ENCODE measurements around the gene PLRG1.

PLRG1 gene

DNA sequence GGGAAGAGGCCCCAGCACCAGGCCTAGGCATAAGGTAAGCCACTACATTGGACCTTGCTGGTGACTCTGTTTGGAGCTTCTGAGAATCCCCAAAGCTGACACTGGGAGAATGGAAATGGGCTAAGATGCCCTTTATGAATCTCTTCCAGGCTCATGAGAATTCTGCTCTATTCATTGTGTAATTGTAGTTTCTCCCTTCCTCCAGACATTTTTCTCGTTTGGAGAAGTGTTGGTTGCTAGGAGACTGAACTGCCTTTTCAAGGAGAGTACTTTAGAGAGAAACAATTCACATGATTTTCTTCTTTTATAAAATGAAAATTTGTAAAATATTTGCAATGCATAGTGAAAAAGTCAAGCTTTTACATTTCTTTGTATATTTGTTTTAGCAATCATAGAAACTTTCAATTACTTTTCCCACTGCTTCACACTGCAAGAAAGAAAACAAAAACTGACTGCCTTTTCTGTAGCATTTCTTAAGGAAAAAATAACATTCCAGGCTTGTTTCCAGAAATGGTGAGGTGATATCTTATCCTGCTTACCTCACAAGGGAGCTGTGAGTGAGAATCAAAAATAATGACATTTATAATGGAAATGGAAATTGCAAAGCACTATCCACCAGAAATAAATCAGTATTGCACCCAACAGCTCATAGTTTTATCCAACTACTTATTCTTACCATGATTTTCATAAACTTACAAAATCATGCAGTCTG, 33.7 kb downstream of the PLRG1 start:
- DNase-seq: no peak

DNA sequence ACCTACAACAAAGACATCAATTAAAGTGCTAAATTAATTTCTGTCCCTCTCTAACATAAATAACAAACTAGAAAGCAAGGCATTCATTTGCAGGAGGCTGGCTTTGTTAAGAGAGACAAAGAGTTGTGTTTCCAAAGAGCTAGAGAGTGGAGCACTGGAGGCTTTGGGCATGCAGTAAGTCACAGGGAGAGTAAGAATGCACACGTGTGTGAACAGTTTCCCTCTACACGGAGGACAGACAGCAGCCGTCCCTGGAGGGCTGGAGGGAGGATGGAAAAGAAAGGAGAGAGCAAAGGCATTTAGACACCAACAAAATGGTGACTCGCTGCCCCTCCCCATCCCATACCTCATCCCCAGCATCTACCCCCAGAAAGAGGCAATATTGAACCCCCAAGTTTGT, 38.2 kb downstream of the PLRG1 start:
- no peak for DNase-seq

DNA sequence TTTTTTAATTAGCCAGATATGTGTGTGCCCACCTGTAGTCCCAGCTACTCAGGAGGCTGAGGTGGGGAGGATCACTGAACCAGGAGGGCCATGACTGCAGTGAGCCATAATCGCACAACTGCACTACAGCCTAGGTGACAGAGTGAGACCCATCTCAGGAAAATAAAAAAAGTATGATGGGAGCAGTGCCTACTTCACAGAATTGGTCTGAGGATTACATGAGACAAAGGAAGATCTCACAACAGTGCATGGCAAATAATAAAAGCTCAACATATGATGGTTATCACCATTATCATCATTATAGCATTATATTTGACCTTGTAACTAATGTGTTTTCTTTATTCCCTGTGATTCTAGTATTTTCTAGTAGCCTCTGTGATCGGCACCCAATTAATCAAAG, 38.7 kb downstream of the PLRG1 start:
- no peak for DNase-seq

DNA sequence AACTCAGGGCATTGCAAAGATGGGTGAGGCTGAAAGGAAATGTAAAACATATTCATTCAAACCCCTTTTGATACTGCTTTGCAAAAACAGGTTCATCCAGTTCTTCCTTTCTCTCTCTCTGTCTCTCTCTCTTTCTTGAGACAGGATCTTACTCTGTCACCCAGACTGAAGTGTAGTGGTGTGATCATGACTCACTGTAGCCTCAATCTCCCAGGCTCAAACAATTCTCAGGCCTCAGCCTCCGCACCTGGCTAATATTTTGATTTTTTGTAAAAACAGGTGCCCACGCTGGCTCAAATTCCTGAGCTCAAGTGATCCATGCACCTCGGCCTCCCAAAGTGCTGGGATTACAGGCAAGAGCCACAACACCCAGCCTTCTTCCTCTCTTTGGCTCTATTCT, 43.0 kb downstream of the PLRG1 start:
- no peak for DNase-seq

DNA sequence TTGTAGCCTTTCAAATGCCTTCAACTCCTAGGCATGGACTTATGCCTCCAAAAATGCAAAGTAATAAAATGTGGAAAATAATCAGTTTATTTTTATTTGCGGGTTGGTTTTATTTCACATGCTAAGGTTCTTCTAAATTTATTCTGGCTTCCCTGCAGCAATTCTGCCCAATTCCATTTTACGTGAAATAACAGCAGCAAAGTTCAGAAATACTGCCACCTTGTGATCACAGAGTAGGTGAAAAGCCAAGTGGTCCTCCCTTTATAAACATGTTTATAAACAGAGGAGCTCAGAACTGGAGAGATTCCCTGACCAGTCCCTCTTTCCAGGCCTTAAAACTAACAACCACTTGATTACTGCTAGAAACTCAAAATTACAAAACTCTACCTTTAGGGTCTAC, 43.9 kb downstream of the PLRG1 start:
- no peak for DNase-seq

DNA sequence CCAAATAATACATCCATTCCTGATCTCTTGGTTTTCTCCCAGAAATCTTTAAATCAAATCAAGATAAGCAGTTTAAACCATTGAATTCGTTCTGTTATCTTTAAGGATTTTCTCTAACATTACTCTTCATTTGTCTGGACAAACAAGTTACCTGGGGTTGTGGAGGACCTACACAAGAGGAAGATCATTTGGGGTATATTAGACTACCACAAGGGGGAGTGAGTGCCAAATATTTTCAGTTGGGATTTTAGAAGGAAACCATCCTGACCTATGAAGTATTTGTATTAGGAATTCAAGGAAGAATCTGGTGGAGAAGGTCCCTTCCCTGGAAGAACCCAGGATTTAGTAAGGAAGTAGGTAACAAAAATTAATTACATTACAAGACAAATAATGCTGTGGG, 46.6 kb downstream of the PLRG1 start:
- DNase-seq: no peak

DNA sequence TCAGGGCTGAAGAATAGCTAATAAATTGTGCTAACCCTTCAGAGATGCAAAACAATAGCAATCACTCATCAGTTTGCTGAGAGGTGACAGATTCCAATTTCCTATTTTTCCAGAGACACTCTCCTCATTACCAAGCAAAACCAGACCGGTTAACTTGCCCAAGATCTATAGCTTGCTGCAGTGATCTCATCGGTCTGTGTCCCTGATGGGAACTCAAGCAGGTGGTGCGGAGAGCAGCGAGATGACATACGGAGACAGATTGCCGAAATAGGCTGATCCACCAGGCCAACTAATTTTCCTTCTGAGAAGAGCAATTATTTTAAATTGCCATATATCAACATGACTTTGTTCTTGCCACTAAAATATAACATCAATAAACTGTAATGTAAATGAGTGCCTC, 48.1 kb downstream of the PLRG1 start:
- DNase-seq: no peak

DNA sequence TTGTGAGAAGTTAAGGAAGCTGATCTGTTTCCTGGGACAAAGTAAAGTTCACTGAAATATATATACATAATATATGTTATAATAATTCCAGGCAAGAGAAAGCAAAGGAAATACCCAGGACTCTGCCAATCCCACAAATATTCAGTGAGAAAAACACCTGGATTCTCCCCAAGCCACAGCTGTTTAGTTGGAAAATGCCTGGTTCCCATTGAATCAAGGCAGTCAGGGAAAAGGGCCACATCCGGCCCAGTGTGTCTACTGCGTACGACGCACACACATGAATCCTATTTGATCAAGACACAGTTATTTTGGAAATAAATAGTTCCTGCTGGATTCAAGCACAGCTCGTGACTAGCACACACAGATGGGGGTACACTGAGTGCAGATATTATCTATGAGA, 52.3 kb downstream of the PLRG1 start:
- DNase-seq: no peak

DNA sequence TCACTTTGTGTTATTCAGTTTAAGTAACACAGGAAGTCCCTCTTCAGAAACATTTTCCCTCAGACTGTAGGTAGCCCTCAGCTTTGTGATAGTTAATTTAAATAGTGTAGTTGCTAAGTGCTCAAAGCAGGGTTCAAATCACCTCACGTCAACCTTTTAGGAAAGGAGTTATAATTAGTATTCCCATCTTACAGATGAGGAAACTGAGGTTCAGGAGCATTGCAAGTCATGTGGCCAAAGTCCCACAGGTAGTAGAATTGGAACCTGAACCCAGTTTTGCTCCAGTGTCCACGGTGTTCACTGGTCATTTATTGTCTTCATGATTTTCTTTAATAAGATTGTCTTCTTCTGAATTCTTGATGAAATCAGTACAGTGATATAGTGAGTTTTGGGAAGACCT, 54.3 kb downstream of the PLRG1 start:
- DNase-seq: no peak

DNA sequence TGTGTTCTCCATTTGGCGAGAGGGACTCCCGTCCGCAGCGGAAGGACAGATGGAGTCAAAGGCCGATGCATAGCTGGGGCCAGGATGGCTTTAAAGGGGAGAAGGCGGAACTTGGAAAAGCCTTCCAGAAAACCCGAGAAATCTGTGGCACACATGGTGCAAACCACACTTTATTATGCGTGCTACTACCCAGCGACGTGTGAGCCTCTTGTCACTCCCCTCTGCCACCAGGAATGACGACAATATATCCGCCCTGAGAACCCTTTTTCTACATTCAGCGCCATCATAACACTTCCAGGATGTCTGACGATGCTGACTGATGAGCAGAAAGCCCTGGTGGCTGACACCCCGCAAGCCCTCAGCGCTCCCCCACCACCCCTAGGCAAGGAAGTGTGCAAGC, 57.9 kb downstream of the PLRG1 start:
- no peak for DNase-seq

DNA sequence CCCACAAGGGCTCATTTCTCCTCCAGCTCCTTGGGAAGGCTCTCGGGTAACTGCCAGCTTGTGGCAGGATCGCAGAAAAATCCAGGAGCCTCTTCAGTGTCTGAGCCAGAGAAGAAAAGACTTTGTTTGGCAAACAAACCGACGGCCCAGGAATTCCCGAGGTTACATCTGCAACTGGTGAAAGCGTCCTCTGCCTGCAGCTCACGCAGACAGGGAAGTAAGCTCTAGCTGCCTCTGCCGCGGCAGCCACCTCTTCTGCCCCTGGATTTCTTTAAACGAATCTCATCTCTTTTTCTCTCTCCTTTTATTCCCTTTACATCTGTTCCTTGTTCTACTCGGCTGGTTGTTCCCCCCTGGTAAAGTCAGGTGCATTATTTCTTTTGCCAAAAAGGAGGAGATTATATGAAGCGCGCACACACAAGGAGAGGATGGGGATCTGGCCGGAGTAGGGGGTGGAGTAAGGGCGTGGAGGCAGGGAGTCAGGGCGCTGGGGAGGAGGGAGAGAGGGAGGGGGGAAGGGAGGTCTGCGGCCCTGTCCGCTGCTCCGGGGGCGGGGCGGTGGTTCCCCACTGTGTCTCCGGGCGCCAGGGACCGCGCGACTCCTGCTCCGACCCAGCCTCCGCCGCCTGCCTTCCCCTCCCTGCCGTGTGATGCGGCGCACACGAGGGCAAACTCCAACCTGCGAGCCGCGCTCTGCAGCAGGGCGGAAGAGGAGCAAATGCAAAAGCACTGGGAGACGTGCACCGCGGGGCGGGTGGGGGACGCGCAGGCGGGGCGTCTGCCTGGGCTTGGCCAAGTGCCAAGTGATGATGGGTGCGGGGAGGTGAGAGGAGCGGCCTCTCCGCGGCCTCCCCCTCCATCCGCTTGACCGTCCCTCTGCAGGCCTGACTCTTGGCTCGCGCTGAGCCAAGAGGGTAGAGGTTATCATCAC, 58.6 kb downstream of the PLRG1 start, which contains the start of gene DCHS2:
Gene DCHS2, minus strand, starts transcription at position 459 of the 931 bp plus-strand sequence. Its CDS starts 444 bp downstream, at position 15.
- peak; percentile 56 for DNase-seq

DNA sequence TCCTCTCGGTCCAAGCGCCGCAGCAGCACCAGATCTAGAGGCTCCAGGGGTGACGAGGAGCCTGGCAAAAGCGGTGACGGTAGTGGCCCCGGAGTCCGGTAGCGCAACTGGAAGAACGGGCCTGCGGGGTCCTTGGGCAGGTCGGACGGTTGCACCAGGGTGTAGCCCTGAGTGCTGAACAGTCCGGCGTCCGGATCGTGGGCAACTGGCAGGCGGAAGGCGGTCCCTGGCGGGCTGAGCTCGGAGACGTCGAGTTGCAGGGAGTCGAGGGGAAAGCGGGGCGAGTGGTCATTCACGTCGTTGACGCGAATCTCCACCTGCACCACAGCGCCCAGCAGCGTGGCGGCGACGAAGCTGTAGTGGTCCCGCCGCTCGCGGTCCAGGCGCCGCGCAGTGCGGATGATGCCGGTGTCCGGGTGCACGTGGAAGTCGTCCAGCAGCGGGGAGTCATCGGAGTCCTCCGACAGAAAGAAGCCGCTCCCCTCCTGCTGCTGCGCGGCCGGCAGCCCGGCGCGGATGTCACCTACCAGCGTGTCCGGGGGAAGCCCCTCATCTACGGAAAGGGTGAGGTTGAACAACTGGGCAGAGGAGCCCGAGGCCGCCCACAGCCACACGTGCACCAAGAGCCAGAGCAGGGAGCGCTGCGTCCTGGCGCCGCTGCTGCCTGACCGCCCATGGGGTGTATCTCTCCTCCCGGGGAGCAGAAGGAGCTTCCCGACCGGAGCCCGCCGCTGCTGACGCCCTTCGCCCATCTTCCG, 59.4 kb downstream of the PLRG1 start:
- peak; percentile 61 for DNase-seq

DNA sequence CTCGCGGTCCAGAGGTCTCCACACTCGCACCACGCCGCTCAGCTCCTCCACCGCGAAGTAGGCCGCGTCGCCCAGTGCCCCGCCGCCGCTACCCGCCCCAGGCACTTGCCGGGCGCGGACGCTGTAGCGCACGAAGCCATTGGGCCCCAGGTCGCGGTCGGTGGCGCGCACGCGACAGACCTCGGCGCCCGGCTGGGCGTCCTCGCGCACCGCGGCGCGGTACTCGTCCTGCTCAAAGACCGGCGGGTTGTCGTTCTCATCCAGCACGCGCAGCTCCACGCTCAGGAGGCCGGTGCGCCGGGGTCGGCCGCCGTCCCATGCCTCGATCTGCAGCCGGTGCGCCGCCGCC, 60.0 kb downstream of the PLRG1 start:
- DNase-seq: no peak

DNA sequence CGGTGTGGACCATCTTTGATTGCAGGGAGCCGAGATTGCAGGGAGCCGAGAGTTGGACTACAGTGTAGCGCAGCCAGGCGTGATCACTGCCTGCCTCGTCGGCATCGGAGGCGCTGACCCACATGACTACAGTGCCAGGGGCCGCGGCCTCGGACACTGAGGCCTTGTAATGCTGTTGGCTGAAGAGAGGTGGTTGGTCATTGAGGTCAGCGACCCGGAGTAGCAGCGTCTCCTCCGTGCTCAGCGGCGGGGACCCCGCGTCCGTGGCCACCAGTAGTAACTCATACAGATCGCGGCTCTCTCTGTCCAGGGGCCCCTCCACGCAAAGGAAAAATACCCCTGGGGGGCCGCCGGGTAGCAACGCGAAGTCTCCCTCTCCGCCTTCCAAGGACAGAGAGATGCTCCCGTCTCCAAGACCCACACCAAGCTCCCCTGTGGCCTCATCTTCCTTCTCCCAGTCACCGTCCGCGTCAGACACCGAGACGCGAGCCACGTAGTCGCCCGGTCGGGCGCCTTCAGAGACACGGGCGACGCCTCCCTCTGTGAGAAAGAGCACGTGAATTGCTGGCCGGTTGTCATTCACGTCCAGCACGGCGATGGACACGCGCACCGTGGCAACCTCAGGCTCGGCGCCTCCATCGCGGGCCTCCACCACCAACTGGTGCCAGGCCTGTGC, 60.5 kb downstream of the PLRG1 start:
- no peak for DNase-seq

DNA sequence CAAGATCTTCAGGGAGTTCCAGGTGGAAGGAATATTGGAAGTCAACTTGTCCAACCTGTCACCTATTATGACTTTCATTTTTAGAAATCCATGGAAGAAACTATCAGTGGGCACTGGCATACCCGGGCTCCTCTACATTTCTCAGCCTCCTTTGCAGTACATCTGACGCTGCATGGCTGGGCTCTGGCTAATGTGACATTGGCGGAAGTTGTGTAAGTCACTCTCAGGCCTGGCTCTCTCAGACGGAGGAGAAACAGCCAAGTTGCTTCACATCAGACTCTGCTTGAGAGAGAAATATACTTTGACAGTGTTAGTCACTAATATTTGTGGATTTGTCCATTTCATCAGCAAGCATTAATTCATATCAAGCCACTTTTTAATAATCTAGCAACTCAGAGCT, 63.1 kb downstream of the PLRG1 start:
- DNase-seq: no peak

DNA sequence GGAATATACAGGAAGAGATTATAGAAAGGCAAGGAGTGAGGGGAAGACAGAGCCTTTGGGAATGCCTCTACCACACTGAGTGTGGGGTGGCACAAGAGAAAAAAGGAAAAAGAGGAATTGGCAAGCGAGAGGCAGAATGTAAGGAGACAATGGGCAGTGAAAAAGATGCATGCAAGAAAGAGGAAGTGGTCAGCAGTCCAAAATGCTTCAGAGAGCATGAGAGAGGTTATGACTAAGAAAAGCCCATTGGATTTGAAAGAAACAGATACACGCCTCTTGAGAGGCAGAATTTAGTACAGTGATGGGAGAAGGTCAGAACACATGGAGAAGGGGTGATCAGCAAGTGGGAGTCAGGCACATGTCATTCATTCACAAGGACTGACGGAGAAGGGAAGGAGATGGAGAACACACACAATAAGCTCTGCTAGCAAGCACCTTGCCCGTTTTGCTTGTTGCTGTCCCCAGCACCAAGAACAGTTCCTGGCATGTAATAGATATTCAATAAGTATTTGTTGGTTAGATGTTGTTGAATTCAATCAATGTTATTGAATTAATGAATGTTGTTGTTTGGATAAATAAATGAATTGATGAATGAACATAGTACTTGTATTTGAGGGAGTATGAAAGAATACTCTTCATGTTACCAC, 65.0 kb downstream of the PLRG1 start:
- no peak for DNase-seq
